ENCODE data around the gene C1orf53.

DNA sequence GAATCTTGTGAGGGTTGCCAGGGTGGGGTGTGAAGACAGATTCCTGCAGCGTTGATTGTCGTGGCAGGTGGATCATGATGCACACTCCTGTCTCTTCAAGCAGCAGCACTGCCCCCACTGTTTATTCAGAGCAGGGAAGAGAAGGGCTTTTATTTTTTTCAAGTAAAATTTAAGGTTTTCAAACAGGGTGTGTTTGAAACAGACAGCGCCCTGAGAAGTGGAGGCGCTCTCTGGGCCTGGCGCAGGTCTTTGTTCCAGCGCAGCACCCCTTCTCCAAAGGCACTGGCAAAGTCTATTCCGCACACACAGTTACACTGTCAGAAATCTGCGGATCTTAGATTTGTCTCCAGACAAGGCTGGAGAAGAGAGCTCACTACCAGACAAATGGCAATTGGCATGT, 7.0 kb downstream of the C1orf53 start:
- TF ChIP-seq, protein P1, sequence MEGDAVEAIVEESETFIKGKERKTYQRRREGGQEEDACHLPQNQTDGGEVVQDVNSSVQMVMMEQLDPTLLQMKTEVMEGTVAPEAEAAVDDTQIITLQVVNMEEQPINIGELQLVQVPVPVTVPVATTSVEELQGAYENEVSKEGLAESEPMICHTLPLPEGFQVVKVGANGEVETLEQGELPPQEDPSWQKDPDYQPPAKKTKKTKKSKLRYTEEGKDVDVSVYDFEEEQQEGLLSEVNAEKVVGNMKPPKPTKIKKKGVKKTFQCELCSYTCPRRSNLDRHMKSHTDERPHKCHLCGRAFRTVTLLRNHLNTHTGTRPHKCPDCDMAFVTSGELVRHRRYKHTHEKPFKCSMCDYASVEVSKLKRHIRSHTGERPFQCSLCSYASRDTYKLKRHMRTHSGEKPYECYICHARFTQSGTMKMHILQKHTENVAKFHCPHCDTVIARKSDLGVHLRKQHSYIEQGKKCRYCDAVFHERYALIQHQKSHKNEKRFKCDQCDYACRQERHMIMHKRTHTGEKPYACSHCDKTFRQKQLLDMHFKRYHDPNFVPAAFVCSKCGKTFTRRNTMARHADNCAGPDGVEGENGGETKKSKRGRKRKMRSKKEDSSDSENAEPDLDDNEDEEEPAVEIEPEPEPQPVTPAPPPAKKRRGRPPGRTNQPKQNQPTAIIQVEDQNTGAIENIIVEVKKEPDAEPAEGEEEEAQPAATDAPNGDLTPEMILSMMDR (CRISPR knock-in tag; IDR thresholded peaks at IDR 0.05), result no peak
- no peak for TF ChIP-seq HMG20A (CRISPR knock-in tag; IDR thresholded peaks at IDR 0.05; ENCODE audit: borderline replicate concordance)
- TF ChIP-seq, protein P2, sequence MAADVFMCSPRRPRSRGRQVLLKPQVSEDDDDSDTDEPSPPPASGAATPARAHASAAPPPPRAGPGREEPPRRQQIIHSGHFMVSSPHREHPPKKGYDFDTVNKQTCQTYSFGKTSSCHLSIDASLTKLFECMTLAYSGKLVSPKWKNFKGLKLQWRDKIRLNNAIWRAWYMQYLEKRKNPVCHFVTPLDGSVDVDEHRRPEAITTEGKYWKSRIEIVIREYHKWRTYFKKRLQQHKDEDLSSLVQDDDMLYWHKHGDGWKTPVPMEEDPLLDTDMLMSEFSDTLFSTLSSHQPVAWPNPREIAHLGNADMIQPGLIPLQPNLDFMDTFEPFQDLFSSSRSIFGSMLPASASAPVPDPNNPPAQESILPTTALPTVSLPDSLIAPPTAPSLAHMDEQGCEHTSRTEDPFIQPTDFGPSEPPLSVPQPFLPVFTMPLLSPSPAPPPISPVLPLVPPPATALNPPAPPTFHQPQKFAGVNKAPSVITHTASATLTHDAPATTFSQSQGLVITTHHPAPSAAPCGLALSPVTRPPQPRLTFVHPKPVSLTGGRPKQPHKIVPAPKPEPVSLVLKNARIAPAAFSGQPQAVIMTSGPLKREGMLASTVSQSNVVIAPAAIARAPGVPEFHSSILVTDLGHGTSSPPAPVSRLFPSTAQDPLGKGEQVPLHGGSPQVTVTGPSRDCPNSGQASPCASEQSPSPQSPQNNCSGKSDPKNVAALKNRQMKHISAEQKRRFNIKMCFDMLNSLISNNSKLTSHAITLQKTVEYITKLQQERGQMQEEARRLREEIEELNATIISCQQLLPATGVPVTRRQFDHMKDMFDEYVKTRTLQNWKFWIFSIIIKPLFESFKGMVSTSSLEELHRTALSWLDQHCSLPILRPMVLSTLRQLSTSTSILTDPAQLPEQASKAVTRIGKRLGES (CRISPR knock-in tag; IDR thresholded peaks at IDR 0.05; ENCODE audit: borderline replicate concordance), result no peak

All from HepG2 (cell line).